Stimulated activated CD4-positive, alpha-beta T cell treated with anti-CD3 and anti-CD28 coated beads, Interleukin-4, amount 100 ng/mL, for 1 hour (primary cell): ENCODE data around the gene RHBDD2.
A peak's percentile ranks its signal among the peaks of the same experiment; 100 is the strongest.
"Not testable (repeated sequence)": the region's sequence is repeated elsewhere in the genome, so short reads cannot be mapped to it uniquely, and the experiment has no call there.

Experiments
- DNase-seq: peaks from one replicate; pipeline ENCODE4 v3.0.0-alpha.2; 2020

The RHBDD2 gene

GRCh38 chr7:75889223-75889825 lies 10.5 kb downstream of the RHBDD2 start:
- DNase-seq, result no peak

GRCh38 chr7:75889826-75890225 lies 11.0 kb downstream of the RHBDD2 start:
- no peak for DNase-seq

GRCh38 chr7:75891237-75891636 lies 12.4 kb downstream of the RHBDD2 start:
- not testable (repeated sequence) for DNase-seq

- no peak for DNase-seq
Measured at GRCh38 chr7:75891815-75892411, 13.1 kb downstream of the RHBDD2 start.

- no peak for DNase-seq
Measured at GRCh38 chr7:75892634-75893272, 13.9 kb downstream of the RHBDD2 start.

- no peak for DNase-seq
Measured at GRCh38 chr7:75896803-75897327, 18.0 kb downstream of the RHBDD2 start.

GRCh38 chr7:75900617-75901315 lies 21.9 kb downstream of the RHBDD2 start:
- no peak for DNase-seq

GRCh38 chr7:75905785-75906604 lies 27.2 kb downstream of the RHBDD2 start:
- DNase-seq, result no peak

GRCh38 chr7:75906991-75907667 lies 28.3 kb downstream of the RHBDD2 start:
- no peak for DNase-seq

GRCh38 chr7:75907668-75908039 lies 28.8 kb downstream of the RHBDD2 start:
- DNase-seq, result not testable (repeated sequence)

GRCh38 chr7:75909521-75910132 lies 30.8 kb downstream of the RHBDD2 start:
- DNase-seq, result no peak

GRCh38 chr7:75911186-75911585 lies 32.4 kb downstream of the RHBDD2 start:
- DNase-seq, result not testable (repeated sequence)

- no peak for DNase-seq
Measured at GRCh38 chr7:75913437-75913836, 34.6 kb downstream of the RHBDD2 start.

- no peak for DNase-seq
Measured at GRCh38 chr7:75914169-75914654, 35.4 kb downstream of the RHBDD2 start.

- peak; percentile 97 for DNase-seq
Measured at GRCh38 chr7:75914655-75915415, 36.0 kb downstream of the RHBDD2 start, which contains the start of gene POR. Gene POR (plus strand): TSS chr7:75915155. CDS start chr7:75954002, 38,847 bp downstream.

- DNase-seq, result peak; percentile 10
Measured at GRCh38 chr7:75915416-75916156, 36.8 kb downstream of the RHBDD2 start.

- no peak for DNase-seq
Measured at GRCh38 chr7:75916259-75916658, 37.4 kb downstream of the RHBDD2 start.

GRCh38 chr7:75916685-75917634 lies 38.1 kb downstream of the RHBDD2 start:
- no peak for DNase-seq
